Measurements from ENCODE around the gene CCDC3. TPM values are rescaled to one million over a fixed set of nuclear protein-coding genes. Genes with fewer than 3 reads are reported as not detected.
A peak's percentile ranks its signal among the peaks of the same experiment; 100 is the strongest.

The CCDC3 gene
- polyA plus RNA-seq, 1 of the 3 experiments (the other 2 are of a cell fraction): 0.02 TPM

GRCh38 chr10:12960941-12961340 lies 40.6 kb downstream of the CCDC3 start:
- Histone ChIP-seq H3K4me1 (ENCODE audit: control insufficient read depth in 1 of 2, insufficient read depth in 2 of 2, low read depth in 1 of 2, low read length in 1 of 2) (peaks cover 0 to 9% of the 10 kb centered on the region in 2 experiments; a peak in 1 of 4 replicates), H3K27ac (ENCODE audit: low read depth in 2 of 2, low read length in 1 of 2) (no peak overlapping the region), H3K9me3 (no peaks in the 10 kb centered on the region), H3F3A (replicated peaks; ENCODE audit: insufficient read depth) (no peaks in the 10 kb centered on the region), H2AFZ (ENCODE audit: low read depth) (no peak overlapping the region), H3K79me2 (ENCODE audit: insufficient read depth) (no peaks in the 10 kb centered on the region), H3K36me3 (replicated peaks in 1 of 2; ENCODE audit: control insufficient read depth in 1 of 2, insufficient read depth in 2 of 2, low read length in 1 of 2) (no peaks in the 10 kb centered on the region), H3K9ac (no peak overlapping the region), H4K20me1 (ENCODE audit: insufficient read depth) (no peaks in the 10 kb centered on the region), H3K4me3 (ENCODE audit: low read depth in 2 of 2, low read length in 1 of 2) (no peak overlapping the region), H3K27me3 (ENCODE audit: insufficient read depth) (no peaks in the 10 kb centered on the region), H3K9me2 (no peaks in the 10 kb centered on the region), H3K4me2 (no peak overlapping the region)
- TF ChIP-seq REST (IDR thresholded peaks at IDR 0.05; ENCODE audit: low read depth, low read length): no peak
- TF ChIP-seq ELF1 (IDR thresholded peaks at IDR 0.05): no peak
- TF ChIP-seq PBX3 (IDR thresholded peaks at IDR 0.05): no peak
- TF ChIP-seq USF2 (IDR thresholded peaks at IDR 0.05; ENCODE audit: borderline replicate concordance, low read depth, low read length): no peak
- WGBS (ENCODE audit: low lambda C conversion rate): 71% methylated on average over 7 of the region's 8 CpGs
- ChIA-PET POLR2A (no interaction called here), CTCF (interaction anchor here (0.5 kb wide), 1 partner anchor 157 kb away, joined by 3 read pairs; no protein-coding TSS in a partner anchor)
- no peak for DNase-seq

GRCh38 chr10:12960334-12960898 lies 41.1 kb downstream of the CCDC3 start:
- no peaks in the 10 kb centered on the region for H3K27me3 ChIP-seq (ENCODE audit: insufficient read depth)
- H4K20me1 ChIP-seq (ENCODE audit: insufficient read depth): no peaks in the 10 kb centered on the region
- H3K4me3 ChIP-seq (ENCODE audit: low read depth in 2 of 2, low read length in 1 of 2): no peak overlapping the region
- H3K27ac ChIP-seq (ENCODE audit: low read depth in 2 of 2, low read length in 1 of 2): peak overlapping the region in 1 of 2 experiments; percentile 24; a peak in 1 of 4 replicates
- H3K79me2 ChIP-seq (ENCODE audit: insufficient read depth): no peaks in the 10 kb centered on the region
- TF ChIP-seq POLR2AphosphoS5 (IDR thresholded peaks at IDR 0.05; ENCODE audit: low read depth, low read length): no peak
- peak; percentile 50 for TF ChIP-seq GATA2 (CRISPR knock-in tag; IDR thresholded peaks at IDR 0.05)
- DNase-seq: peak; percentile 44
- H3K4me1 ChIP-seq (ENCODE audit: control insufficient read depth in 1 of 2, insufficient read depth in 2 of 2, low read depth in 1 of 2, low read length in 1 of 2): peaks cover 0 to 9% of the 10 kb centered on the region in 2 experiments; a peak in 1 of 4 replicates
- H3K4me2 ChIP-seq: no peak overlapping the region
- H2AFZ ChIP-seq (ENCODE audit: low read depth): no peak overlapping the region
- H3F3A ChIP-seq (replicated peaks; ENCODE audit: insufficient read depth): no peaks in the 10 kb centered on the region
- H3K9me2 ChIP-seq: no peaks in the 10 kb centered on the region
- CTCF ChIA-PET: interaction anchor here (0.5 to 1.2 kb wide), 2 partner anchors 90 to 158 kb away, joined by 3 to 4 read pairs; no protein-coding TSS in a partner anchor
- WGBS (ENCODE audit: low lambda C conversion rate): 46% methylated on average over 15 of the region's 15 CpGs
- H3K9me3 ChIP-seq: no peaks in the 10 kb centered on the region
- POLR2A ChIA-PET: no interaction called here
- no peaks in the 10 kb centered on the region for H3K36me3 ChIP-seq (replicated peaks in 1 of 2; ENCODE audit: control insufficient read depth in 1 of 2, insufficient read depth in 2 of 2, low read length in 1 of 2)
- H3K9ac ChIP-seq: no peak overlapping the region

Data from SK-N-SH (cell line).